HG03442 (cell line): ENCODE data around the gene PTCD2.

Source experiments
- ATAC-seq: cut with Tn5 transposase; IDR thresholded peaks from one replicate; pipeline ENCODE4 v1.9.1; 2021; ENCODE audit warnings: mild to moderate bottlenecking, moderate library complexity; ENCODE audit not compliant: unreplicated experiment

PTCD2 gene

GRCh38 chr5:72408603-72409002 is 88.4 kb downstream of the PTCD2 start:
- ATAC-seq = no peak

GRCh38 chr5:72410688-72411295 is 90.6 kb downstream of the PTCD2 start:
- no peak for ATAC-seq

- ATAC-seq = no peak
Measured at GRCh38 chr5:72412283-72413055, 92.3 kb downstream of the PTCD2 start.

- no peak for ATAC-seq
Measured at GRCh38 chr5:72415616-72416325, 95.6 kb downstream of the PTCD2 start.

GRCh38 chr5:72417333-72418062 is 97.3 kb downstream of the PTCD2 start:
- ATAC-seq = no peak
